GM12864 (cell line): ENCODE results near the gene TLDC2.
"Not testable (repeated sequence)": the region's sequence is repeated elsewhere in the genome, so short reads cannot be mapped to it uniquely, and the experiment has no call there.

ENCODE experiments used
- DNase-seq: peaks from one replicate; pipeline ENCODE4 v3.0.0-alpha.2; 2011; ENCODE audit warnings: low read depth
- H3K4me3 ChIP-seq: 2 replicates; pipeline ENCODE4 v1.5.1; 2011; ENCODE audit warnings: mild to moderate bottlenecking, low read depth, low read length, control low read depth
- CTCF ChIP-seq: IDR thresholded peaks from 2 replicates; pipeline ENCODE4 v1.5.1; 2011; ENCODE audit warnings: low read depth, mild to moderate bottlenecking, moderate library complexity, low read length, control low read depth, inconsistent platforms; ENCODE audit errors: missing control alignments

Gene TLDC2

GRCh38 chr20:36872852-36873251, 3.1 kb upstream of the TLDC2 start:
- H3K4me3 ChIP-seq = no peak overlapping the region
- TF ChIP-seq CTCF = no peak
- DNase-seq = no peak

- no peak for TF ChIP-seq CTCF
- H3K4me3 ChIP-seq = no peak overlapping the region
- DNase-seq = no peak
Observed at GRCh38 chr20:36873498-36874189, 2.3 kb upstream of the TLDC2 start.

- not testable (repeated sequence) for H3K4me3 ChIP-seq, DNase-seq
Observed at GRCh38 chr20:36875093-36875492, 845 bp upstream of the TLDC2 start.

GRCh38 chr20:36876473-36876833, 515 bp downstream of the TLDC2 start:
- H3K4me3 ChIP-seq = no peak overlapping the region
- DNase-seq = no peak
- TF ChIP-seq CTCF = no peak

- H3K4me3 ChIP-seq = no peak overlapping the region
- DNase-seq = no peak
- no peak for TF ChIP-seq CTCF
Observed at GRCh38 chr20:36878941-36879340, 3.0 kb downstream of the TLDC2 start.

GRCh38 chr20:36880741-36881250, 4.9 kb downstream of the TLDC2 start:
- H3K4me3 ChIP-seq = no peak overlapping the region
- DNase-seq = no peak
- TF ChIP-seq CTCF = no peak

GRCh38 chr20:36881331-36881730, 5.4 kb downstream of the TLDC2 start:
- DNase-seq = no peak
- no peak for TF ChIP-seq CTCF
- H3K4me3 ChIP-seq = no peak overlapping the region
